HG03095 (cell line): ENCODE measurements around the gene CTNNA2.

Source experiments
- ATAC-seq: cut with Tn5 transposase; IDR thresholded peaks from one replicate; pipeline ENCODE4 v1.9.1; 2021; ENCODE audit warnings: moderate library complexity; ENCODE audit not compliant: unreplicated experiment

CTNNA2 gene

GRCh38 chr2:79972661-79973060 lies 459.8 kb downstream of the CTNNA2 start:
- ATAC-seq, result no peak

DNA sequence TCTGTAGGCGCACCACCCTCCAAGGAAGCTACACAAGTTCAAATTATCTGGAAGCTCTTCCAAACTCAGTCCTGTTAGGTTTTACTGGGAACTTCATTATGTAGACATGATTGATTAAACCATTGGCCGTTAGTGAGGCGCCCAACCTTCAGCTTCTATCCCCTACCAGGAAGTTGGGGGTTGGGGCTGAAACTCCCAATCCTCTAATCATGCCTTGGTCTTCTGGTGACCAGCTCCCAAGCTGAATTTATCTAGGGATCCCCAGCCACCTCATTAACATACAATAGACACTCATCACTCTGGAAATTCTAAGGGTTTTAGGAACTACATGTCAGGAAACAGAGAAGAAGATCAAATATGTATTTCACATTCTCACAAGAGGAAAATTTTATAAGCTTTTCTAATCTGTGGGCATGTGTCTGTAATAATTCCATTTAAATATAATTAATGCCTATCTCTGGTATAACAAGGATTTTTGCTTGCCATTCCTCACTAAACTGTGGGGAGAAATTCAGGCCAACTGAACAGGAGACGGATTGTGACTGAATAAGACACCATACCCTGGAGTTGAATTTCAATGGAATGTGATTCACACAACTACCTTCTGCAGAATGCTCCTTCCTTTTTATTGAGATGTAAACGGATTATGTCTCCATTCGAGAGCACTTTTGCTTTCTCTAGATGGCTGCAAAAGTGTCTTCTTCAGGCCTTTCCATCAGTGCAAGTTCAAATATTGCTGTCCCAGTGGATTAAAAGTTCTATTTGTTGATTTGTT lies 463.1 kb downstream of the CTNNA2 start:
- ATAC-seq, result no peak

GRCh38 chr2:79977792-79978191 lies 464.9 kb downstream of the CTNNA2 start:
- ATAC-seq, result no peak

- no peak for ATAC-seq
Observed at GRCh38 chr2:79980116-79980515, 467.3 kb downstream of the CTNNA2 start.

DNA sequence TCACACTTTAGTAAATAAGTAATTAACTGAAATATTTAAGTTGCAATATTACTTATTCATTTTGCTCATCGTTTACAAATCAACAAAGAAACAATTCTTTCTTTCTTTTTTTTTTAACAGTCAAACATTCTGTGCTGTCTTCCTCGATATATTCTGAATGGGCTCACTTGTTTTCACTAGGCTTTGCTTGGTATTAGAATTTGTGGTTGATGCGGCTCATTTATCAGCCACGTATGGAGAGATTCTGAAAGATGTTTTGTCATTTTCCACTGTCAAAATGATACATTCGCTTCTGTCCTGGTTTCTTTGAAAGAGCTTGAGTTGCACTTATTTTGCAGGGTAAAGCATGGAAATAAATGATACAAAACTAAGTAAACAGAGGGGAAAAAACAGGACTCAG lies 468.0 kb downstream of the CTNNA2 start:
- ATAC-seq, result no peak

DNA sequence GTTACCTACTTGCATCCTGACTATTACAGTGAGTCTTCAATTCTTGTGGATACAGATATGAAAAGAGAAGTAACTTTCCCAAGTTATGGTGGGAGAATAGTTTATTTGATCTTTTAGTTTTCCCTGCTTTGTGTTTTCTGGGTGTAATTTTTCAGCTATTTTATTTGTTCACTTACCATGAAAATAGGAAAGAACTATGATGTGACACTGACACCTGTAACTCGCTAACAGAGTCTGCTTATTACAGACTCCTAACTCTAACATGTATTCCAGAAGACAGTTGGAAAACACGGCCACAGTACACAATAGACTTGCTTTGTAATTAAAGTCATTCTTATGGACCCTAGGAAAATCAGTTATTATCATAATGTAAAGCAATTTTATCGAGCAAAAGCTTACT lies 468.5 kb downstream of the CTNNA2 start:
- no peak for ATAC-seq

DNA sequence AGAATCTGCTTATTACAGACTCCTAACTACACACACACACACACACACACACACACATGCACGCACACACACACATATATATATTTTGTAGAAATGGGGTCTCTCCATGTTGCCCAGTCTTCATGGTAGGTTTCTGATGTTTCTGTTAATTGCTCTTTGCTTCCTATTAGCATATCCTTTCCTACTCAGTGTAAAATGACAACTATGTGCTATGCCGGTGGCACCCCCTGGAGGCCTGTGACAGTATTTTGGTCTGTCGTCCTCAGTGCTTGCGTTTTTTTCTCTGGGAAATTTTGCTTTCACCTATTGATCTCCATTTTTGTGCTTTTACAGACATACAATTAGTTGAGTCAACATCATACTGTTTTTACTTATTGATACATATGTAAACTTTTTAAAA lies 469.6 kb downstream of the CTNNA2 start:
- no peak for ATAC-seq

DNA sequence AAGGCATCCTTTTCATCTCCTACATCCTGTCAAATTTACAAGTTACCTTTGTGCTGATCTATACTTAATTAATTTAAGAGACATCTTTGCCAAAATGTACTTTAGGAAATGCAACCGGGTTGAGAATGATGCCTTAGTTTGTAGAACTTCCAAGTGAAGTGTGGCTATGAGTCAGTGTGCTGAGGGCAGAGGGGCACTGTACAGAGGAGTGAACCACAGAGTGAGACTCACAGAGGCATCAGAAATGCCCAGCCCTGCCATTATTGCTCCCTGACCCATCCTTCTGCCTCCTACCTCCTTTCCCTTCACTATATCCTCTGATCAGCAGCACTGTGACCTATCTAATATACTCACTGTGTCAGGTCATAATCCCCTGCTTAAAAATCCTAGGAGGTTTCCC lies 471.6 kb downstream of the CTNNA2 start:
- ATAC-seq, result no peak

- ATAC-seq, result no peak
Observed at GRCh38 chr2:79985145-79985544, 472.3 kb downstream of the CTNNA2 start.

- no peak for ATAC-seq
Observed at GRCh38 chr2:79985571-79985970, 472.7 kb downstream of the CTNNA2 start.

- ATAC-seq, result no peak
Observed at GRCh38 chr2:79993144-79993543, 480.3 kb downstream of the CTNNA2 start.

- no peak for ATAC-seq
Observed at GRCh38 chr2:79994161-79994560, 481.3 kb downstream of the CTNNA2 start.

DNA sequence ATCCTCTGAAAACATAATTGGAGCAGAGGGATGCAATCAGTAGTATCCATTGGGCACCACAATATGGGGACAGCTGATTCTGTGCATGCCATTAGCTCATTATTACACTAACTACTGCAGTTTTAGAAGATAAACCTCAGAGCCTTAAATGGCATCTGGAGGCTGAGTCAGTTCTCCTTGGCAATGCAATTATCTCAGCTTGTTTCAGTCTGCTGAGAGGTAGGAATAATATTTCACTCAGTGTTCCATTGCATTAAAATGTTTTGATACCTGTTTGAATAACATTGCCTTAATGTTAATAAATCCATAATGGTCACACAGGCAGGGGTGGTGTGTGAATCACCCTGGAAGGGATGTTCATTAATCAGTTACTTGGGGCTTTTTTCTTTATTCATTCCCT lies 482.1 kb downstream of the CTNNA2 start:
- no peak for ATAC-seq

GRCh38 chr2:79996709-79997108 lies 483.9 kb downstream of the CTNNA2 start:
- no peak for ATAC-seq

- no peak for ATAC-seq
Observed at GRCh38 chr2:80001701-80002101, 488.9 kb downstream of the CTNNA2 start.

- ATAC-seq, result no peak
Observed at GRCh38 chr2:80002112-80002511, 489.3 kb downstream of the CTNNA2 start.

DNA sequence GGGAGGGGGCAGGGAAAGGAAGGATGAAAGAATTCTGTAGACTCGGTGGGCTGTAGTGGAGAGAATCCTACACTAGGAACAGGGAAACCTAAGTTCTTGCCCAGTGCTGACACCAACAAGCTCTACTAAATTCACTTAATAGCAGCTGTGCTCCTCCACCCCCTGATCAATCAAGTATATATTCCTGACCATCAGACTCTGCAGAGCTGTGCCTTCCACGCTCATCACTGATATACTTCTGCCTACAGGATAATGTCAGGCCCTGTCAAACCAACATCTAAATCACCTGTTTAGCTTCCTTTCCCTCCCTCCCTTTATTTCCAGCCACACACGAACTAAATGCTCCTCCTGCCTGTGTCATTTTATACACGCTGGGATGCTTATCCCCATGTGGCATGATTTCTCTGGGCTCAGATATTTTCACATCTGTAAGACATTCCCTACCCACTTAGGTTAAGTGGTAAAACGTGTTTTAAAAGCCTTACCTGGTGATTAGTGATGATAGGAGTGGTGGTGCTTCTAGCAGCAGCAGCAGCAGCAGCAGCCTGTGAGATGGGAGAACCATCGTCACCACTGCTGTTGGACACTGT lies 489.8 kb downstream of the CTNNA2 start:
- no peak for ATAC-seq

DNA sequence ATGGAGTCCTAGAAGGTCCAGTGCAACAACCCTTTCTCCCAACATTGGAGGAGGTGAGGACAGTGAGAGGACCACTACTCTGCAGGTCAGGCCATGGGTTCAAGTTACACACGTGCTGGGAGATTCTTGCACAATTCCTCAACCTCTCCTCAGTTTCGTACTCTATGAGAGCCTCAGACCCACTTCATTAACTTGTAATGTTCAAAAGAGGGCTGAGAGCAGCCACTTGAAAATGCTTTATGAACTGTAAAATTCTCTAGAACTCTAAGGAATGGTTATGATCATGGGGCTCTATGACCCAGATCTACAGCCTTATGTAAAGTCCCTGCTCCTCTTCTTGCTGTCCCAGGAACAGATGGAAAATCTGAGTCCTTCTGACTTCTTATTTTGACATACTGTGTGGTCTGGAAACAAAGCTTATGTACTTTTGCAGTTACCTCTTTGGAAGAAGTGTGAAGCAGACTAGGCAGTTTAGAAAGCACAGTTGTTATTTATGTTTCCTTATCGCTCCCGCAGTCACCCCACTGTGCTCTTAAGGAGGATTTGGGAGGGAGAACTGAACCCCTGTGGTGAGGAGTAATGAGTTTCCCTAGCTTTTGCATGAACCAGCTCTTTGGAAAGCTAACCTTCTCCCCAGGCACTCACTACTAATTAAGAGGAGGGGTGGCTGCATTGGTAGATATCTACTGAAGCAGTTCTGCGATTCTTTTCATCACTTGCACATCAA lies 495.1 kb downstream of the CTNNA2 start:
- no peak for ATAC-seq

DNA sequence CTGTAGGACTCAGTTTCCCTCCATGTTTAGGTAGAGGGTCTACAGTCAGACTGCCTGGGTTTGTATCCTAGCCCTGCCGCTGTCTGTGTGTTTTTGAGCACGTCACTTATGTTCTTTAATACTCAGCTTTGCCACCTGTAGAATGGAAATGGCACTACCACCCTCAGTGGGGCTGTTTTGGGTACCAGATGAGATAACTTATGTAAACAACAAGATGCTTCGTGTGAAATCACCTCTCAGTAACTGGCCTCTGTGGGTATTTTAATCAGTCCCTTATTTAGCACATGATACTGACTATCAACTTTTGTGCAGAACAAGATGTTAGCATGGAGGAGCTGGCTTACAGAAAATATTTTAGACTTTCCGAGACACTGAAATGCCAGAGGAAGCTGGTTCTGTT lies 495.7 kb downstream of the CTNNA2 start:
- no peak for ATAC-seq

- no peak for ATAC-seq
Observed at GRCh38 chr2:80009211-80009610, 496.4 kb downstream of the CTNNA2 start.

DNA sequence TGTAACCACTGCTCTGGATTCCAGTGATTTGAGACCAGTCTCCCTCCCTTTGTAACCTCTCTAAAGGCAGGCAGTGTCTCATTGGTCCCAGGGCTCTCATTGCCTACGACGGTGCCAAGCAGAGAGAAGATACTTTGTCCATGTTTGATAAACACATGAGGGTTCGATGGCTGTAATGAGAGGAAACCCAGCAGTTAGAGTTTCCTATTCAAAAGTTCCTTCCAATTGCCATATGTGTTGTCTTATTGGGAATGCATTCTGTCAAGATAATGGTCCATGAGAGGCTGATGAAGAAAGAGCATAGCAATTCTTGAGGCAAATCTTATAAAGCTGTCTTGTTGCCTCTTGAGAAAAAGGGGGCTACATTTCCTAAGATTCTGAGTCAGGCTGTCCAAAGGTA lies 499.2 kb downstream of the CTNNA2 start:
- ATAC-seq, result no peak

- no peak for ATAC-seq
Observed at GRCh38 chr2:80014637-80015036, 501.8 kb downstream of the CTNNA2 start.
